ENCODE results near the gene ANKRD11. TPM values are rescaled to one million over a fixed set of nuclear protein-coding genes. Genes with fewer than 3 reads are reported as not detected.

The ANKRD11 gene
- total RNA-seq, 1 experiment from 2014 or later: 266 TPM

GRCh38 chr16:89283449-89283848, 206.9 kb downstream of the ANKRD11 start:
- Histone ChIP-seq H3K9ac (ENCODE audit: low read length) (no peak overlapping the region), H3K4me2 (ENCODE audit: low read length) (no peak overlapping the region), H2AFZ (ENCODE audit: low read depth, low read length, poor library complexity, severe bottlenecking) (no peak overlapping the region), H3K4me3 (replicated peaks in 1 of 2; ENCODE audit: low read depth in 1 of 2, low read length in 2 of 2) (no peak overlapping the region), H3K9me3 (ENCODE audit: control insufficient read depth in 1 of 2, insufficient read depth in 1 of 2, low read depth in 1 of 2, low read length in 2 of 2) (no peaks in the 10 kb centered on the region), H3K9me2 (ENCODE audit: insufficient read depth) (no peaks in the 10 kb centered on the region), H3K79me2 (ENCODE audit: insufficient read depth, low read length) (peaks cover 19% of the 10 kb centered on the region; the same call in 1 of the 2 replicates), H3K4me1 (ENCODE audit: control insufficient read depth in 1 of 2, insufficient read depth in 2 of 2, low read length in 2 of 2) (no peaks in the 10 kb centered on the region), H3K27ac (ENCODE audit: low read depth, low read length) (no peak overlapping the region), H3K27me3 (ENCODE audit: insufficient read depth, low read length) (no peaks in the 10 kb centered on the region), H4K20me1 (ENCODE audit: insufficient read depth) (peaks cover 3% of the 10 kb centered on the region; the same call in 1 of the 2 replicates), H3K36me3 (ENCODE audit: control insufficient read depth in 1 of 2, insufficient read depth in 2 of 2, low read length in 2 of 2) (peaks cover 53 to 66% of the 10 kb centered on the region in 2 experiments; a peak in 3 of 4 replicates)
- DNase-seq (ENCODE audit: low read depth, low spot score) (no peak), ATAC-seq (no peak)
- CTCF ChIA-PET: no interaction called here
- TF ChIP-seq CTCF (IDR thresholded peaks at IDR 0.05 in 2 of 3, conservative IDR thresholded peaks at IDR 0.05 in 1 of 3; ENCODE audit: borderline replicate concordance in 1 of 3, insufficient read depth in 1 of 3, low read depth in 2 of 3, low read length in 2 of 3): no peak
- no peak for TF ChIP-seq POLR2A (IDR thresholded peaks at IDR 0.05; ENCODE audit: borderline replicate concordance, extremely low read depth, insufficient read depth, insufficient read length)
- no peak for TF ChIP-seq ZNF274 (IDR thresholded peaks at IDR 0.05; ENCODE audit: low read depth, low read length)
- no peak for TF ChIP-seq REST (IDR thresholded peaks at IDR 0.05; ENCODE audit: low read depth)
- intact Hi-C loops (cut with micrococcal nuclease): no loop called here
- no TSS peak for BruUV-seq (replicated peaks)
- RAD21 ChIA-PET (ENCODE audit: low non-redundant PET in 1 of 2, low total read pairs in 2 of 2, uncharacterized antibody in 2 of 2, unreplicated experiment in 2 of 2): no interaction called here
- POLR2A ChIA-PET: no interaction called here

All from HCT116 (cell line).